Heart left ventricle (tissue), 16 donors: ENCODE measurements around the gene CERS5. TPM values are rescaled to one million over a fixed set of nuclear protein-coding genes. Genes with fewer than 3 reads are reported as not detected.
A peak's percentile ranks its signal among the peaks of the same experiment; 100 is the strongest.

ENCODE experiments used
- ATAC-seq, 4 donors: fragments of 200-7000 bp; cut with Tn5 transposase; one replicate each; pipeline ENCODE4 v1.9.1; 2020 to 2022; ENCODE audit warnings: moderate library complexity in 4 of 4, mild to moderate bottlenecking in 3 of 4, moderate number of reproducible peaks in 1 of 4
- DNase-seq, 5 donors: peaks; one replicate each; pipeline ENCODE4 v3.0.0-alpha.2; 2020
- H3K27ac ChIP-seq, 12 donors: fragments of 200-600 bp; sonication (generic) in 4 of 12; one replicate each; pipeline versions ENCODE4 v1.5.0 to v1.8.0; 2016 to 2022; ENCODE audit warnings: mild to moderate bottlenecking in 2 of 12
- H3K27me3 ChIP-seq, 9 donors: fragments of 200-600 bp; sonication (generic) in 2 of 9; one replicate each; pipeline versions ENCODE4 v1.5.1 to v1.8.0; 2016 to 2022; ENCODE audit warnings: mild to moderate bottlenecking in 3 of 9
- H3K36me3 ChIP-seq, 9 donors: fragments of 200-600 bp; sonication (generic) in 2 of 9; one replicate each; pipeline versions ENCODE4 v1.5.0 to v1.8.0; 2018 to 2022; ENCODE audit warnings: mild to moderate bottlenecking in 2 of 9
- H3K4me1 ChIP-seq, 12 donors: fragments of 200-600 bp; sonication (generic) in 4 of 12; one replicate each; pipeline versions ENCODE4 v1.5.0 to v1.8.0; 2016 to 2022; ENCODE audit warnings: mild to moderate bottlenecking in 3 of 12
- H3K4me3 ChIP-seq, 12 donors: fragments of 200-600 bp; sonication (generic) in 4 of 12; one replicate each; pipeline versions ENCODE4 v1.5.0 to v1.8.0; 2017 to 2022; ENCODE audit warnings: mild to moderate bottlenecking in 9 of 12, moderate library complexity in 4 of 12
- H3K9me3 ChIP-seq, 12 donors: fragments of 200-600 bp; sonication (generic) in 4 of 12; one replicate each; pipeline versions ENCODE4 v1.5.0 to v1.8.0; 2016 to 2022; ENCODE audit warnings: mild to moderate bottlenecking in 1 of 12
- CTCF ChIP-seq, 12 donors: fragments of 200-600 bp; sonication (generic) in 4 of 12; IDR thresholded peaks; one replicate each; pipeline versions ENCODE4 v1.5.0 to v1.8.0; 2018 to 2022; ENCODE audit warnings: antibody characterized with exemption in 12 of 12, mild to moderate bottlenecking in 5 of 12
- POLR2A ChIP-seq, 2 donors: fragments of 450-650 bp; IDR thresholded peaks; one replicate each; pipeline ENCODE4 v1.6.1; 2017; ENCODE audit warnings: antibody characterized with exemption in 2 of 2, mild to moderate bottlenecking in 2 of 2, moderate library complexity in 2 of 2
- WGBS, 4 donors: extraction: QIAGEN DNeasy Blood & Tissue Kit in 2 of 4; methylation state at CpG; one replicate each; pipeline versions ENCODE4 v1.1.5 to v1.1.7; 2013 to 2018; 5-methylcytosine and 5-hydroxymethylcytosine counted together
- intact Hi-C, 10 donors: fragments of 100-400 bp; cut with DNase I; formaldehyde crosslinking; loops; one replicate each; pipeline versions ENCODE4 v1.11.1 to v1.14.2; 2022
- polyA plus RNA-seq, 2 donors: library from polyadenylated mRNA; stranded (reverse); fragments of 200-250 nt; gene quantifications; one replicate each; pipeline ENCODE4 v1.2.3, GENCODE V29; 2013
- total RNA-seq, 9 donors: library from RNA; depleted of rRNA in 2 of 9; stranded (reverse); fragments of >200 nt in 2 of 9; fragmentation: NEBNext Ultra II Directional in 3 of 9; extraction: Animal tissue kit (Norgen Biotek cat#: 25700) in 3 of 9; gene quantifications; one replicate each; pipeline versions ENCODE4 v1.1.0 to v1.2.4, GENCODE V29; 2016 to 2023
- donor health status: ischemic (EF 13 %, LVEDD 7.1; RV severe dilation, severe dysfunction).
- donor health status: healthy with polysubstance abuse.
- donor health status: DM: no; HTN: yes; CAD: no.
- donor health status: DM: no; HTN: no; CAD: no.
- donor health status: ischemic (EF 25% LVEDD 6.9; RV normal size, moderate dysfunction).
- donor health status: ischemic (EF 25% LVEDD 5.7; RV mildly dilated, moderate dysfunction).
- donor health status: healthy.
- donor health status: DM: yes; HTN: yes; CAD: no.
- donor health status: ischemic (EF 35%, LVEDD 5.7; RV mildly dilated, moderate dysfunction).
- donor health status: nonischemic (EF 11% LVEDD 7.7; RV severe dilation, severe dysfunction).
- donor health status: DM: yes; HTN: yes; CAD: no.
- donor health status: PGD.
- donor health status: ischemic (EF 29% LVEDD 5.4; RV normal size, mild dysfunction).
- donor health status: nonischemic (EF 23%, LVEDD 6.1; RV moderate dilation, normal function).

The CERS5 gene
- total and polyA plus RNA-seq, 11 donors: 6.8 to 28.4 (median 11.7) TPM

GRCh38 chr12:50104417-50105366, 62.5 kb downstream of the CERS5 start:
- DNase-seq (no peak), ATAC-seq (no peak)
- Histone ChIP-seq H3K27me3 (no peaks in the 10 kb centered on the region), H3K9me3 (no peaks in the 10 kb centered on the region), H3K4me1 (peaks cover 2 to 44% (median 25%) of the 10 kb centered on the region in 12 donors), H3K4me3 (peak overlapping the region in 3 of 12 donors; percentile 13 to 40 (median 32)), H3K36me3 (peaks cover 0 to 24% (median 11%) of the 10 kb centered on the region in 9 donors), H3K27ac (peak overlapping the region in 4 of 12 donors; percentile 24 to 56 (median 39))
- no peak for TF ChIP-seq POLR2A (IDR thresholded peaks at IDR 0.05)
- TF ChIP-seq CTCF (IDR thresholded peaks at IDR 0.05): no peak
- intact Hi-C loops: no loop called here
- WGBS, 4 donors: 76 to 84% (median 82%) methylated on average over 9 to 14 of the region's 14 CpGs

GRCh38 chr12:50103767-50104321, 63.3 kb downstream of the CERS5 start, which contains the start of gene GPD1:
Gene GPD1 (plus strand): TSS chr12:50104008. CDS start chr12:50104051, 43 bp downstream.
- peak; percentile 61 to 81 (median 77) for DNase-seq
- intact Hi-C loops: no loop called here
- 20 to 32% (median 22%) methylated on average over 13 of the region's 13 CpGs for WGBS, 4 donors
- Histone ChIP-seq H3K4me1 (peaks cover 2 to 36% (median 18%) of the 10 kb centered on the region in 12 donors), H3K27ac (peak within 1 kb of the TSS in 5 of 12 donors; percentile 6 to 56 (median 27)), H3K4me3 (peak within 1 kb of the TSS in 5 of 12 donors; percentile 13 to 40 (median 29)), H3K9me3 (no peaks in the 10 kb centered on the region), H3K36me3 (peaks cover 0 to 32% (median 19%) of the 10 kb centered on the region in 9 donors), H3K27me3 (no peaks in the 10 kb centered on the region)
- ATAC-seq: peak; percentile 87 to 94 (median 91)
- peak in 1 of 2 donors; percentile 28 for TF ChIP-seq POLR2A (IDR thresholded peaks at IDR 0.05)
- peak in 1 of 12 donors; percentile 11 for TF ChIP-seq CTCF (IDR thresholded peaks at IDR 0.05)

- Histone ChIP-seq H3K36me3 (peaks cover 0 to 37% (median 24%) of the 10 kb centered on the region in 9 donors), H3K27me3 (no peaks in the 10 kb centered on the region), H3K4me1 (peaks cover 2 to 36% (median 18%) of the 10 kb centered on the region in 12 donors), H3K9me3 (no peaks in the 10 kb centered on the region), H3K27ac (peak overlapping the region in 4 of 12 donors; percentile 23 to 56 (median 38)), H3K4me3 (no peak overlapping the region)
- ATAC-seq: no peak
- TF ChIP-seq CTCF (IDR thresholded peaks at IDR 0.05) (no peak), POLR2A (IDR thresholded peaks at IDR 0.05) (no peak)
- no peak for DNase-seq
- WGBS, 4 donors: 93 to 99% (median 94%) methylated on average over 2 of the region's 2 CpGs
- intact Hi-C loops: no loop called here
Measured at GRCh38 chr12:50103351-50103750, 63.8 kb downstream of the CERS5 start.
